ENCODE measurements around the gene ENOX1.

ENOX1 gene

GRCh38 chr13:43245374-43245964 is 541.3 kb downstream of the ENOX1 start:
- DNase-seq (ENCODE audit: low read depth): no peak

GRCh38 chr13:43244481-43244880 is 542.3 kb downstream of the ENOX1 start:
- no peak for DNase-seq (ENCODE audit: low read depth)

- DNase-seq (ENCODE audit: low read depth): no peak
Measured at GRCh38 chr13:43243711-43244110, 543.1 kb downstream of the ENOX1 start.

DNA sequence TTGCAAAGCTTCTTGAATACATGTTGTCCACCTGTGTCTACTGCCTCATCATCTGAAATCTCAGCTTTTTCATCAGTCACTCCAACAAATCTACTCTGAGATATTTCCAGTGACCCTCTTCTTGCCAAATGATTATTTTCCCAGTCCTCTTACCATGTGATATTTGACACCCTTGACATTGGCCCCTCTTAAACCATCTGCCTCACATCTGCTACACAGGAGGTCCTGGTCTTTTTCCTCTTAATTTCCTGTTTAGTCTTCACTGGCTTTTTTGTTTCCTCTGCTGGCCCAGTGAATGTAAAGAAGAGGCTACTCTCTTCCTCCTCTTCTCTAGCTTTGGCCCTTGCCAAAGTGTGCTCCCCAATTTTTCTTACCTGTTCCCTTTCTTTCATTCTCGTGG is 544.7 kb downstream of the ENOX1 start:
- DNase-seq (ENCODE audit: low read depth): no peak

GRCh38 chr13:43240278-43240677 is 546.5 kb downstream of the ENOX1 start:
- DNase-seq (ENCODE audit: low read depth): no peak

GRCh38 chr13:43239275-43239840 is 547.4 kb downstream of the ENOX1 start:
- DNase-seq (ENCODE audit: low read depth): no peak

GRCh38 chr13:43238341-43239083 is 548.3 kb downstream of the ENOX1 start:
- DNase-seq (ENCODE audit: low read depth): no peak

GRCh38 chr13:43237616-43238015 is 549.2 kb downstream of the ENOX1 start:
- no peak for DNase-seq (ENCODE audit: low read depth)

- no peak for DNase-seq (ENCODE audit: low read depth)
Measured at GRCh38 chr13:43235028-43235427, 551.7 kb downstream of the ENOX1 start.

DNA sequence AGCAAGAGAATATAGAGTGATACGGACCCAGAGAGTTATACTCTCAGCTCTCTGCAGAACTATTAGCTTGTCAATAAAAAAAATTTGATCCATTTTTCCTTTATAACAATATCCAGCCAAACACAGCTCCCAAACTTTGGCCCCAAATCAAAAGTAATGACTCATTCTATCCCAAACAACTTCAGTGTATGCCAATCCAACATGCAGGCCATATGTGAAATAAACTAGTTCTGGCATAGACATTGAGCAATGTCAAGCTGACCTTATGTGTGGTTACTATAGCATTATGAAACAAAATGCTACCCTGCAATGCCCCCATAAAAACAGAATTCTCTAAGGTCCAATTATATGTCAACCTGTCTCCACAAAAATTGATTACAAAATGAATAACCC is 553.9 kb downstream of the ENOX1 start:
- DNase-seq (ENCODE audit: low read depth): no peak

GRCh38 chr13:43232144-43232872 is 554.5 kb downstream of the ENOX1 start:
- no peak for DNase-seq (ENCODE audit: low read depth)

DNA sequence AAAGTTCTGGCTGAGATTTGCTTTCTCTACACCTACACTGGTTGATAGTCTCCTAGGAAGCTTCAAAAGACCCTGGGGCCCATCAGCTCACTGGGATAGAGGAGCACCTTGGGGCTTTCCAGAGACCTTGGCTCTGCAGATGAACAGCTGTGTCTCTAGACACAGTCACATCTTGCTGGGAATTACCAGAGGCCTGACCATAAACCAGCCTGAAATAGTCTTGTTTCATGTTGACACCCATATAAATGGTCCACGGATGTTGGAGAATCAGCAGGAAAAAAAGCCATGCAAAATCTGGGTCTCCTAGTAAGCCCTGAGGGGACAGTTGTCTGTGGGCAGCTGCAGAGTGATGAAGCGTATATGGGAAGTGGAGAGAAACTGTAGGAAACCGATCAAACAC is 555.8 kb downstream of the ENOX1 start:
- DNase-seq (ENCODE audit: low read depth): no peak

DNA sequence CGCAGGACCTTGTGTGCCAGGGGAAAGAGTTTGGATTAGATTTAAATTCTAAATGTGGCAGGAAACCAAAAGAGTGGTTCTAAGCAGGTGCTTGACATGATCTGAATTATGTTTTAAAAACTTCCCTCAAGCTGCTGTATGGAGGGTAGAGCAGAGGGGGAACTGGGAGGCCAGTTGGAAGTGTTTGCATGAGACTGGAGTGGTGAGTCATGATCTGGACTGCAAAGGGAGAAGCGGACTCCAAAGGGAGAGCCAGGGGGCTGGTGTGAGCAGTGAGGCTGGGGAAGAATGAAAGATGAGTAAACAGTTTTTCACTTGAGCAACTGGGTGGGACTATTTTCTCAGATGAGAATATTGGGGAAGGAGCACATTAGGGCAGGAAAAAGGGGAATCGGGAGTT is 557.3 kb downstream of the ENOX1 start:
- DNase-seq (ENCODE audit: low read depth): no peak

DNA sequence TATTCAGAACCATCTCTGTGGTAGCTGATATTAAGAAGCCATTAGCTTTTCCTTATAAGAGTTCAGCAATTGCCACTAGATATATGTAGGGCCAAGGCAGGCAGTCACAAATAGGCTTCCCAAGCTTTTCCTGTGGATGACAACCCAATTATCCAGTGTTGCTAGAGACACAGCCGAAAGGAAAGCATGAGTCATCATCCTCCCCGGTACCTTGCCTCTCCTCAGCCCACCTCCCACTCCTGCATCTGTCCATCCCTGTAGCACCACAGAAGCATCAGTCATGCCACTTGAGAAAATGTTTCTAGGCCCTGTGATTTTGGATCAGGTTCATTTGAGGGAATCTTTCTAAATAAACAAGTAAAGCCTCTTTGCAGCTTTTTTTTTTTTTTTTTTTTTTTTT is 559.1 kb downstream of the ENOX1 start:
- no peak for DNase-seq (ENCODE audit: low read depth)

DNA sequence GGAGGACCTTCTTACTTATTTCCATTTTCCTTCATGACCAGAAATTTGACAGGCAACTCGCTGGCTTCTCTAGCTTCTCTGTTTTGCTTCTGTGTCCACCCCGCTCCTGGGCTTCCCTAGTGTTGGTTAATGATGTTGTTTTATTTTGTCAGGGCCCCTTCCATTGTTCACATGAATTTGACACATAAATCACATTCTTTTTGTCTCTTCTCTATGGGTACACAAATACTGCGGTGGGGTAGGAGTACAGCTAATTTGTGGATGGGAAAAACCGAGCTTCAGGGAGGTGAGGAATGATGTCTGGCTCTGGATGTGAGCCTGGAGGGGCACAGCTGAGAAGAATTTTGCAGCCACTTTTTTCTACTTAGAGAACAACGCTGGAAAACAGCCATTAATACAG is 563.6 kb downstream of the ENOX1 start:
- DNase-seq (ENCODE audit: low read depth): no peak

GRCh38 chr13:43222086-43222485 is 564.7 kb downstream of the ENOX1 start:
- no peak for DNase-seq (ENCODE audit: low read depth)

GRCh38 chr13:43221611-43222010 is 565.2 kb downstream of the ENOX1 start:
- DNase-seq (ENCODE audit: low read depth): no peak

DNA sequence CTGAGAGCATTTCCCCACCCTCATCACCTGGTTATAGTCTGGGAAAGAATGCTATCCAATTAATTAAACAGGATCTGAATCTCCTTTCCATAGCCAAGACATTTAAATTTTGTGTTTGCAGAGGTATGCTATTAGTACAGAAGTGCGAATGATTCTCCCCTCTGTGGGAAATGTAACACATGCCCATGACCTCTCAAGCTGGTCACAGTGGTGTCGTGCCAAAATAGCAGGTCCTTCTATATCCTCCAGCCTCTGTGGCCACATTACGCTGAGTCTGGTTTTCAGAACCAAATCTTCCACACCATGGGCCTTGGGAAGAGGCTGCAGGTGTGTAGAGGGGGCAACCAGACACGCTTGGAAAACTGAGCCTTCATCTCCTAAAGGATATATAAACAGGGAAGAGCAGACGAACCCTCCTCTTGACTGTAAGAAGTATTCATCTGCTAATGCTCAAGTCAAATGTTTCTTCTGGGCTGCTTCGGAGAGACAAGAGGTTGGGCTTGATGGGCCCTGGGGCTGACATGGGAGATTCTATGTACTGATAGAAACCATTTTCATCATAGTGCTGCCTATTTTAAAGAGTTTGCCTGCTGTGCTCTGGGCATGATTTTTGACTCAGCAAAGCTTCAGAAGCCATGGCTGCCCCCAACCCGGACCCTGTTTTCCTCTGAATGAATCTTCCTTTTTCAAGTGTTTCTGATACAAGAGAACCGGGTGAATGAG is 565.7 kb downstream of the ENOX1 start:
- DNase-seq (ENCODE audit: low read depth): no peak

- no peak for DNase-seq (ENCODE audit: low read depth)
Measured at GRCh38 chr13:43214124-43214523, 572.6 kb downstream of the ENOX1 start.

GRCh38 chr13:43206838-43207237 is 579.9 kb downstream of the ENOX1 start:
- no peak for DNase-seq (ENCODE audit: low read depth)

- DNase-seq (ENCODE audit: low read depth): no peak
Measured at GRCh38 chr13:43205416-43205815, 581.4 kb downstream of the ENOX1 start.

GRCh38 chr13:43204591-43204990 is 582.2 kb downstream of the ENOX1 start:
- DNase-seq (ENCODE audit: low read depth): no peak
